Erythroblast (primary cell): ENCODE data around the gene YPEL2.
"Not testable (repeated sequence)": the region's sequence is repeated elsewhere in the genome, so short reads cannot be mapped to it uniquely, and the experiment has no call there.

Experiments used
- DNase-seq, 2 experiments: peaks; one replicate each; lab custom pipeline; 2025; lab: John Stamatoyannopoulos, UW
- GATA1 ChIP-seq: IDR thresholded peaks from 2 replicates; pipeline ENCODE4 v1.6.1; 2011; ENCODE audit warnings: low read depth, mild to moderate bottlenecking, control low read depth, low read length, moderate library complexity
- POLR2A ChIP-seq: IDR thresholded peaks from 2 replicates; pipeline ENCODE4 v1.6.1; 2011; ENCODE audit warnings: mild to moderate bottlenecking, low read length

Gene YPEL2

GRCh38 chr17:59392973-59393679 lies 61.7 kb downstream of the YPEL2 start:
- TF ChIP-seq GATA1 (no peak), POLR2A (no peak)
- no peak for DNase-seq

GRCh38 chr17:59393742-59394410 lies 62.4 kb downstream of the YPEL2 start:
- not testable (repeated sequence) for DNase-seq

- no peak for DNase-seq
- TF ChIP-seq POLR2A (no peak), GATA1 (no peak)
These were observed 64.8 kb downstream of the YPEL2 start for GRCh38 chr17:59396134-59396826.

- TF ChIP-seq GATA1 (no peak), POLR2A (no peak)
- DNase-seq = no peak
These were observed 66.0 kb downstream of the YPEL2 start for GRCh38 chr17:59397316-59398073.

- no peak for DNase-seq
- TF ChIP-seq POLR2A (no peak), GATA1 (no peak)
These were observed 68.5 kb downstream of the YPEL2 start for GRCh38 chr17:59399914-59400313.

- no peak for DNase-seq
- TF ChIP-seq GATA1 (no peak), POLR2A (no peak)
These were observed 69.4 kb downstream of the YPEL2 start for GRCh38 chr17:59400858-59401257.

GRCh38 chr17:59401274-59401673 lies 69.8 kb downstream of the YPEL2 start:
- TF ChIP-seq GATA1 (no peak), POLR2A (no peak)
- no peak for DNase-seq

- no peak for DNase-seq
- TF ChIP-seq GATA1 (no peak), POLR2A (no peak)
These were observed 70.3 kb downstream of the YPEL2 start for GRCh38 chr17:59401725-59402124.

- no peak for DNase-seq
- TF ChIP-seq GATA1 (no peak), POLR2A (no peak)
These were observed 71.3 kb downstream of the YPEL2 start for GRCh38 chr17:59402760-59403159.

- TF ChIP-seq POLR2A (no peak), GATA1 (no peak)
- DNase-seq = no peak
These were observed 73.0 kb downstream of the YPEL2 start for GRCh38 chr17:59404471-59404870.

- TF ChIP-seq POLR2A = no peak
- no peak for TF ChIP-seq GATA1
- no peak for DNase-seq
These were observed 74.7 kb downstream of the YPEL2 start for GRCh38 chr17:59405944-59406705.

GRCh38 chr17:59406808-59407381 lies 75.4 kb downstream of the YPEL2 start:
- no peak for TF ChIP-seq POLR2A
- TF ChIP-seq GATA1 = no peak
- no peak for DNase-seq

GRCh38 chr17:59409336-59410048 lies 78.0 kb downstream of the YPEL2 start:
- DNase-seq = no peak
- no peak for TF ChIP-seq GATA1
- TF ChIP-seq POLR2A = no peak
